GM19238 (cell line): ENCODE results near the gene NSUN4.
A peak's percentile ranks its signal among the peaks of the same experiment; 100 is the strongest.
"Not testable (repeated sequence)": the region's sequence is repeated elsewhere in the genome, so short reads cannot be mapped to it uniquely, and the experiment has no call there.

Source experiments
- DNase-seq: peaks from one replicate; pipeline ENCODE4 v3.0.0; 2011; ENCODE audit warnings: low spot score; ENCODE audit not compliant: insufficient read length

Gene NSUN4

GRCh38 chr1:46325285-46326076, 15.1 kb upstream of the NSUN4 start:
- not testable (repeated sequence) for DNase-seq

DNA sequence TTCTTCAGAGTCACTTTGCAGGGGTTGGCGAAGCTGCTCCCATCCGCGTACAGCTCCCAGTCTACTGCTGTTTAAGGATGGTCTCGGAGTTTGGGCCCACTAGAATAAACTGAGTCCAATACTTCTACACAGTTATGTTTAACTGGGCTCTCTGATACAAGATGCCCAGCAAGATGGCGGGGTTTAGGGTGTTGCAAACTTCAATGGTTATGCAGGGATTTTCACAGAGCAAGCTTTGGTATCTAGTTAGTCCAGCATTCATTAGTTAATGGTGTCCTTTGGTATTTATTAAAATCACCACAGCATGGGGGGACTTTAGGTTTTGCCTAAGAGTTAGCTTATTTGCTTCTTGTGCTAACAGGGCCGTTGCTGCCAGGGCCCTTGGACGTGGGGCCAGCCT, 12.4 kb upstream of the NSUN4 start:
- DNase-seq, result not testable (repeated sequence)

DNA sequence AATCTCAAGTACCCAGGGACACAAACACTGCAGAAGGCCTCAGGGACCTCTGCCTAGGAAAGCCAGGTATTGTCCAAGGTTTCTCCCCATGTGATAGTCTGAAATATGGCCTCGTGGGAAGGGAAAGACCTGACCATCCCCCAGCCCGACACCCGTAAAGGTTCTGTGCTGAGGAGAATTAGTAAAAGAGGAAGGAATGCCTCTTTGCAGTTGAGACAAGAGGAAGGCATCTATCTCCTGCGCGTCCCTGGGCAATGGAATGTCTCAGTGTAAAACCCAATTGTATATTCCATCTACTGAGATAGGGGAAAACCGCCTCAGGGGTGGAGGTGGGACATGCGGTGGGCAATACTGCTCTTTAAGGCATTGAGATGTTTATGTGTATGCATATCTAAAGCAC, 10.8 kb upstream of the NSUN4 start:
- not testable (repeated sequence) for DNase-seq

DNA sequence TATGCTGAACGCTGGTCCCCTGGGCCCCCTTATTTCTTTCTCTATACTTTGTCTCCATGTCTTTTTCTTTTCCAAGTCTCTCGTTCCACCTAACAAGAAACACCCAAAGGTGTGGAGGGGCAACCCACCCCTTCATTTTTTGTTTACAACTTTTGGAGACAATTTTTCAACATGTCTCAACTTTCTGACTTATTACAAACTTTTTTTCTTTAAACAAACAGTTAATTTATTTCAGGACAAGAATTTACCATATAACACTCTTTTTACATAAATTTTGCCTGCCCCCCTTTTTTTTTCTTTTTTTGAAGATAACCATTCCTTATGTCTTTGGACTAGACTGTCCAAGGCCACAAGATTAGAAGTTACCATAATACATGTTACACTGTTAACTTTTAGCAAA, 10.2 kb upstream of the NSUN4 start:
- not testable (repeated sequence) for DNase-seq

DNA sequence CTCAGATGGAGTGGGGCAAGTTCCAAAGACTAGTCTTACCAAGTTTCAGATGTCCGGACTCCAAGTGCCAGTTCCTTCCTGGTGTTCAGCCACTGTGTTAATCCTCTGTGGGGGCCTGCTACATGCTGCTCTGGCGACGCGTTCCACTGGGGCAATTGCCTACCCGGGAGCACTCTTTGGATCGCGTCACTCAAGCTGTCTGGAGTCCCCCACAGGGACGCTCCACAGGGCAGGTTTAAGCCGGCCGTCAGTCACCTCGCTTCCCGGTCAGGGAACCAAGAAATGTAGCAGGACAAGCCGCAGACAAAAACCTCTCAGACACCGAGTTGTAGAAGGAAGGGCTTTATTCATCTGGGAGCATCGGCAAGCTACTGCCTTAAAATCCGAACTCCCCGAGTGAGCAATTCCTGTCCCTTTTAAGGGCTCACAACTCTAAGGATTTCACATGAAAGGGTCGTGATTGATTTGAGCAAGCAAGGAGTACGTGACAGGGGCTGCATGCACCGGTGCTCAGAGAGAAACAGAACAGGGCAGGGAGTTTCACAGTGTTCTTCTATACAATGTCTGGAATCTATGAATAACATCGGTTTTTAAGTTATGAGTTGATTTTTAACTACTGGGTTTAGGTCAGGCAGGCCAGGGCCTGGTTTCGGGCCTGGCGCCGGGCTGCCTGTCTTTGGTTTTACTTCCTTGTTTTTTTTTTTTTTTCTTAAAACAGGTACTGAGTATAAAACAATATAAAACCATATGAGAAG, 8.6 kb upstream of the NSUN4 start:
- DNase-seq, result not testable (repeated sequence)

DNA sequence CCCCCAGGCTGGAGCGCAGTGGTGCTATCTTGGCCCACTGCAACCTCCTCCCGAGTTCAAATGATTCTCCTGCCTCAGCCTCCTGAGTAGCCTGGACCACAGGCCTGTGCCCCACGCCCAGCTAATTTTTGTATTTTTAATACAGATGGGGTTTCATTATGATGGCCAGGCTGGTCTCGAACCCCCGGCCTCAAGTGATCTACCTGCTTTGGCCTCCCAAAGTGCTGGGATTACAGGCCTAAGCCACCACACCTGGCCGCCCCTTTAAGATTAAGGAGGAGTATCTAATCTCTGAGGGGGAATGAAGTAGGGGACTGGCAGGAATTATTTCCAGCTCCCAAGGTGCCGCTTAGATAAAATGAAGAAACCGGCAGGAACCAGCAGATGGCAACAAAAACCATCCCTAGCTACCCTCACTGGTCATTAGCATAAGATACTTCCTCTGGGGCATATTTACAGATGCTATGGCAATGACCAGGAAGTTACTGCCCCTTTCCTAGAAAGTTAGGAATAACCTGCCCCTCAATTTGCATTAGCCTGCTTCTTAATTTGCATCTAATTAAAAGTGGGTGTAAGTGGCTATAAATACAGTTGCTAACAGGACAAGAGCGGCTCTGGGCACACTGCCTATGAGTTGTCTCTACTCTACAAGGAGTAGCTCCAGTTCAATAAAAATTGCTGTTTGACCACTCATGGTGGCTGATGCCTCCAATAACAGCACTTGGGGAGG, 7.1 kb upstream of the NSUN4 start:
- DNase-seq, result no peak

DNA sequence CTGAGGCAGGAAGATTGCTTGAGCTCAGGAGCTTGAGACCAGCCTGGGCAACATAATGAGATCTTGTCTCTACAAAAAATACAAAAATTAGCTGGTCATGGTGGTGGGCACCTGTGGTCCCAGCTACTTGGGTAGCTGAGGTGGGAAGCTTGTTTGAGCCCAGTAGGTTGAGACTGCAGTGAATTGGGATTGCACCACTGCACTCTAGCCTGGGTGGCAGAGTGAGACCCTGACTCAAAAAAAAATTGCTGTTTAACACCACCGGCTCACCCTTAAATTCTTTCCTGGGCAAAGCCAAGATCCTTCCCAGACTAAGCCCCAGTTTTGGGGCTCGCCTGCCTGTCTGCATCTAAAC, 6.6 kb upstream of the NSUN4 start:
- no peak for DNase-seq

- no peak for DNase-seq
Observed at GRCh38 chr1:46335081-46335480, 5.5 kb upstream of the NSUN4 start.

- not testable (repeated sequence) for DNase-seq
Observed at GRCh38 chr1:46337409-46337808, 3.2 kb upstream of the NSUN4 start.

DNA sequence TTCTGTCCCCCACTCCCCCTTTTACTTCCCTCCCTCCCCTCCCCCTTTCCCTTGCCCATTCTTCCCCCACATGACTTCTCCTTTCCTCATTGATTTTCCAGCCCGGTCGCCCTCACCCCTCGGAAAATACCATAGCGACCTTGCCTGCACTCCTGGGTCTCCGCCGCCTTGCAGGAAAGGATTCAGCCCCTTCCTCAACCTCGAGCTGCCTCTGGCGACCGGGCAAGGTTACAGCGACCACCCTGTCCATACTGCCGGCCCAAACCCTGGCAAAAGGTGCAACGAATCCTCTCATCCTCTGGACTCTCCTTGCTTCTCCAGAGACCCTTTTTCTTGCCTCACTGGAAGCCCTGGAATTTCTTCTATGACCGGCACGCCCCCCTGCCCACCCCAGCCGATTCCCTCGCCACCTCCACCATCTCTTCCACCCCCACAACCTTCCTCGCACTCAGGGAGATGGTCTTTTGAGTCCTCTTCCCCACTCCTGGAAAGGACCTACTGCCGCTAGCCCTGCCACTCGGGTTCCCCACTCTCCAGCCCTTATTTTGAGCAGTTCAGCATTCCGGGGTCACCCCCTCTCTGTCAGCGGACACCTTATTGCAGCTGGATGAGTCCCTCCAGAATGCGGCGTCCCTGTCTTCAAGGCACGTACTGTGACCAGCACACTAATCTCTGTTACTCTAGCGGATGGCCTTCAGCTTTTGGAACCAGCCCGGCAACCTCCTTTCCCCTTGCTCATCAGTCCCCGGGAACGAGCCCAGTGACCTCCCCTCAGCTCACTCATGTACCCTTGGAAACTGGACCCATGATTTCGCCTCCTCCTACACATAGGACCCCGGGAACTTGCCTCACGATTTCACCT, 846 bp downstream of the NSUN4 start:
- DNase-seq, result no peak

DNA sequence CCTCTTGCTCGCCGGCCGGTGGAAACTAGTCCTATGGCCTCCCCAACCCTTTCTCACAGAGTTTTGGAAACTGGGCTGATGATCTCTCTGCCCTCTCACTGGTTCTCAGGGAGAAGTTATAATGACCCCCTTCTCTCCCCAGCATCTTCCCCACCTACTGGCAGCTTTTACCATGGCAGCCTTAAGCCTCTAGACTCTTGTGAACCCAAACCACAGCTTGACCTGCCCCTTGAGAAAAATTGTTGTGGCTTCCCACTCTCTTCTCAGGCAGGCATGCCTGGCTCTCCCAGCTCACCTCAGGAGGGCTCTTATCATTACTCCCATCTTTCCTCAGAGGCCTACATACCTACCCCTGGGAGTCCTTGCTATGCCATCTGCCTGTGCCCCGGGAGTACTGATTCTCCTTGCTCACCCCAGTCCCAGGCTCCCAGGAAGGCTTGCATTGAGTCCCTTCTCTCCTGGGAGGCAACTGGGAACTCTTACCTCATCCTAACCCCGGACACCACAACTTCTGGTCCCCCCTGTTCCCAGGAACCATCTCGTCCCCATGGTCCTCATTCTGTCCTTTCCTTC, 1.6 kb downstream of the NSUN4 start:
- peak; percentile 37 for DNase-seq

- no peak for DNase-seq
Observed at GRCh38 chr1:46342677-46343350, 2.2 kb downstream of the NSUN4 start.

DNA sequence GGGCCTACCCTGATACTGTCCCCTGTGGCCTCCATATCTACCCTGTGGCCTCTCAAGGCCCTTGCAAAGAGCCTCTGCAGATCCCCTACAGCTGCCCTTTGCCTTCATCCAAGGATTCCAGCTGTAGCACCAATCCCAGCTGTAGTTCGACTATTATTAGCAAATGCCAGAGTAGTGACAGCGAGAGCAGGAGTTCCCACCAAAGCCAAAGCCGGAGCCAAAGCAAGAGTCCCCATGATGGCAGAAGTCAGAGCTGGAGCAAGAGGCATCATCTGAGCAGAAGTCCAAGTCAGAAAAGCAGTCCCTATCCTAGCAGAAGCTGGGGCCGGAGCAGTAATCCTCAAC, 2.7 kb downstream of the NSUN4 start:
- DNase-seq, result no peak

- DNase-seq, result no peak
Observed at GRCh38 chr1:46343705-46344104, 3.1 kb downstream of the NSUN4 start.

GRCh38 chr1:46344481-46344880, 3.9 kb downstream of the NSUN4 start:
- no peak for DNase-seq

DNA sequence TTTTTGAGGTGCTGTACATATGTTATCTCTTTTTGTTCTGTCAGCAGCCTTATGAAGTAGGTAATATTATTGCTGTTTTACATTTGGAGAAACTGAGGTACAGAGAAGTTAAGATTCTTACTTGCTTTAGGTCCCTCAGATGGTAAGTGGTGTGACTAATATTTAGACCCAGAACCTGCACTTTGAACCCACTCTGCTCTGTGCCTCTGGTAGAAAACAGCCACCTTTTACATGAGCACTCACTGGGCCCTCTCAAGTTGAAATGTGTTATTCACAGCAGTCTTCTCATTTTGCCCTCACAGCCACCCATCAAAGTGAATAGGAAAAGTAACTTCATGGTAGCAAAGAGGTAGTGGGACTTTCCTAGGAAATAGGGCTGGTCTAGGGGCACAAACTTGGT, 4.7 kb downstream of the NSUN4 start:
- DNase-seq, result no peak

DNA sequence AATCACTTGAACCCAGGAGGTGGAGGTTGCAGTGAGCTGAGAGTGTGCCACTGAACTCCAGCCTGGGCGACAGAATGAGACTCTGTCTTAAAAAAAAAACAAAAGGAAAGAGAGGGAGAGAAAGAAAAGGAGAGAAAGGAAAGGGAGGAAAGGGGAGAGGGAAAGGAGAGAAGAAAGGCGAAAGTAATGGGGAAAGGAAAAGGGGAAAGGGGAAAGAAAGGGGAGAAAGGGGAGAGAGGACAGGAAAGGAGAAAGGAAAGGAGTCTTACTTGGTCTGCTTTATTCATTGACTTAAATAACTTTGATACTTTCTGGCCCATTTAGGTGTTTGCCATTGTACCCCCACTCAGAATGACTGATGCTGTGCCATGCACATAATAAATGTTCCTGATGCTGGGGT, 11.8 kb downstream of the NSUN4 start:
- DNase-seq, result no peak

GRCh38 chr1:46355920-46356319, 15.3 kb downstream of the NSUN4 start:
- DNase-seq, result not testable (repeated sequence)

DNA sequence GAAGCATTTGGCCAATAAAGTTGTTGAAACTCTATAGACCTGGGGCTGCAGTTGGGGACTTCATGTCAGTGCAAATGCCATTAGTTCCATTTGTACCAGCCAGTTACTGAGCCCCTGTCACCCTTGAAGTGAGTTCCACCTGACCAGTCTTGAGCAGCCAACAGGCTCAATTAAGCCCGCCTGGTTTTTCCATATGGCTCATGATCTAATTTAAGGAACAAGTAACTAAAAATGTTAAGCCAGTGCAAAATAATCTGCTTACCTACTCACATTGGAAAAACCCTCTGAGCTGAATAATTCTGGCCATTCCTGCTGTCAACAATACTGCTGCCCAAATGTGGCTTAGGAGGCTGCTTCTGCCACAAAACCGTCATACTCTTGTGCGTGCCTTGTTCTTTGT, 21.6 kb downstream of the NSUN4 start:
- DNase-seq, result no peak

GRCh38 chr1:46363121-46363520, 22.5 kb downstream of the NSUN4 start:
- DNase-seq, result no peak
